OCI-LY1 (cell line): ENCODE results near the gene CRYBG2.

Source experiments
- H2AFZ ChIP-seq: fragments of 200-600 bp; sonication (generic), shearing (Covaris generic); 2 replicates; pipeline ENCODE4 v1.6.0; 2014; ENCODE audit warnings: antibody characterized with exemption, mild to moderate bottlenecking, low read length
- H3F3A ChIP-seq: fragments of 200-600 bp; sonication (generic), shearing (Covaris generic); 2 replicates; pipeline ENCODE4 v1.6.0; 2014; ENCODE audit warnings: mild to moderate bottlenecking, antibody characterized with exemption, low read length, moderate library complexity; ENCODE audit not compliant: insufficient read depth
- H3K27ac ChIP-seq: fragments of 200-600 bp; sonication (generic); 2 replicates; pipeline ENCODE4 v1.5.1; 2014; ENCODE audit warnings: low read length, mixed run types, mild to moderate bottlenecking, low read depth; ENCODE audit not compliant: poor library complexity, severe bottlenecking
- H3K27me3 ChIP-seq: fragments of 200-600 bp; sonication (generic); 2 replicates; pipeline ENCODE4 v1.6.0; 2014; ENCODE audit warnings: antibody characterized with exemption, mild to moderate bottlenecking, low read length, moderate library complexity; ENCODE audit not compliant: insufficient read depth
- H3K36me3 ChIP-seq: fragments of 200-600 bp; sonication (generic); 2 replicates; pipeline ENCODE4 v1.6.1; 2014; ENCODE audit warnings: mild to moderate bottlenecking, antibody characterized with exemption, low read length, moderate library complexity, mixed read lengths; ENCODE audit not compliant: insufficient read depth
- H3K4me1 ChIP-seq: fragments of 200-600 bp; sonication (generic); 2 replicates; pipeline ENCODE4 v1.5.1; 2014; ENCODE audit warnings: mild to moderate bottlenecking, low read length, moderate library complexity; ENCODE audit not compliant: insufficient read depth, severe bottlenecking
- H3K4me2 ChIP-seq: fragments of 200-600 bp; sonication (generic), shearing (Covaris generic); 2 replicates; pipeline ENCODE4 v1.6.1; 2014; ENCODE audit warnings: low read length
- H3K4me3 ChIP-seq: fragments of 200-600 bp; sonication (generic); 2 replicates; pipeline ENCODE4 v1.5.1; 2014; ENCODE audit warnings: low read length, low read depth, mild to moderate bottlenecking, mixed read lengths; ENCODE audit not compliant: poor library complexity, severe bottlenecking
- H3K79me2 ChIP-seq: fragments of 200-600 bp; shearing (Covaris generic); 2 replicates; pipeline ENCODE4 v1.6.1; 2016; ENCODE audit warnings: mixed run types, low read length, mixed read lengths; ENCODE audit not compliant: insufficient read depth
- H3K9ac ChIP-seq: fragments of 200-600 bp; sonication (generic), shearing (Covaris generic); 2 replicates; pipeline ENCODE4 v1.6.1; 2014; ENCODE audit warnings: mild to moderate bottlenecking, low read length, mixed read lengths
- H3K9me2 ChIP-seq: fragments of 200-600 bp; sonication (generic), shearing (Covaris generic); 2 replicates; pipeline ENCODE4 v1.6.1; 2014; ENCODE audit warnings: low read depth, mild to moderate bottlenecking, low read length, mixed read lengths
- H3K9me3 ChIP-seq: fragments of 200-600 bp; shearing (Covaris generic); 2 replicates; pipeline ENCODE4 v1.6.1; 2014; ENCODE audit warnings: low read length, mixed read lengths
- H4K20me1 ChIP-seq: fragments of 200-600 bp; sonication (generic), shearing (Covaris generic); 2 replicates; pipeline ENCODE4 v1.6.0; 2016; ENCODE audit warnings: mild to moderate bottlenecking, low read length; ENCODE audit not compliant: insufficient read depth
- EZH2 ChIP-seq: fragments of 200-600 bp; sonication (generic), shearing (Covaris generic); IDR thresholded peaks from 2 replicates; pipeline ENCODE4 v1.8.0; 2017; ENCODE audit warnings: borderline replicate concordance, mixed run types, mild to moderate bottlenecking, antibody characterized with exemption, low read length, moderate library complexity, mixed read lengths
- TF ChIP-seq, protein P1 (sequence below): fragments of 200-600 bp; sonication (generic), shearing (Covaris generic); IDR thresholded peaks from 2 replicates; pipeline ENCODE4 v1.5.1; 2017; ENCODE audit warnings: mild to moderate bottlenecking, antibody characterized with exemption, low read length, moderate library complexity, mixed read lengths

The CRYBG2 gene

DNA sequence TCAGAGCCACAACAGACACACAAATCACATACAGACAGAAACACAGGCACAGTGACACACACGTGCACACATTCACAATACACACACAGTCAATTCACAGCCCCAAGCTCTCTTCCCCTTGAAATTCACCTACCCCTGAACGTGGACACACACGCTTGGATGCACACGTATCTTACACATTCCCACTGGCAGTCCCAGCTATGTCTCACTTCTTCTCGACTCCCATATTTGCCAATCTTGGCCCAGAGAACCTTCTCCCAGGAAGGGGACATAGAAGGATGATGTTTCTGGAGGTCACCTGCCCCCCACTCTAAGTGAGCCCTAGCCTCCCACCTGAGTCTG, 1.6 kb downstream of the CRYBG2 start:
- no peak overlapping the region for H3K9ac ChIP-seq
- H2AFZ ChIP-seq, result no peak overlapping the region
- H3K4me3 ChIP-seq, result no peak overlapping the region
- no peaks in the 10 kb centered on the region for H3K9me2 ChIP-seq
- no peaks in the 10 kb centered on the region for H3F3A ChIP-seq
- H3K27ac ChIP-seq, result no peak overlapping the region
- H3K4me1 ChIP-seq, result no peaks in the 10 kb centered on the region
- peaks cover 3% of the 10 kb centered on the region; the same call in 1 of the 2 replicates for H3K27me3 ChIP-seq
- H3K79me2 ChIP-seq, result no peaks in the 10 kb centered on the region
- H3K4me2 ChIP-seq, result no peak overlapping the region
- TF ChIP-seq, protein P1, sequence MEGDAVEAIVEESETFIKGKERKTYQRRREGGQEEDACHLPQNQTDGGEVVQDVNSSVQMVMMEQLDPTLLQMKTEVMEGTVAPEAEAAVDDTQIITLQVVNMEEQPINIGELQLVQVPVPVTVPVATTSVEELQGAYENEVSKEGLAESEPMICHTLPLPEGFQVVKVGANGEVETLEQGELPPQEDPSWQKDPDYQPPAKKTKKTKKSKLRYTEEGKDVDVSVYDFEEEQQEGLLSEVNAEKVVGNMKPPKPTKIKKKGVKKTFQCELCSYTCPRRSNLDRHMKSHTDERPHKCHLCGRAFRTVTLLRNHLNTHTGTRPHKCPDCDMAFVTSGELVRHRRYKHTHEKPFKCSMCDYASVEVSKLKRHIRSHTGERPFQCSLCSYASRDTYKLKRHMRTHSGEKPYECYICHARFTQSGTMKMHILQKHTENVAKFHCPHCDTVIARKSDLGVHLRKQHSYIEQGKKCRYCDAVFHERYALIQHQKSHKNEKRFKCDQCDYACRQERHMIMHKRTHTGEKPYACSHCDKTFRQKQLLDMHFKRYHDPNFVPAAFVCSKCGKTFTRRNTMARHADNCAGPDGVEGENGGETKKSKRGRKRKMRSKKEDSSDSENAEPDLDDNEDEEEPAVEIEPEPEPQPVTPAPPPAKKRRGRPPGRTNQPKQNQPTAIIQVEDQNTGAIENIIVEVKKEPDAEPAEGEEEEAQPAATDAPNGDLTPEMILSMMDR, result no peak
- no peak for TF ChIP-seq EZH2
- H3K9me3 ChIP-seq, result no peaks in the 10 kb centered on the region
- H3K36me3 ChIP-seq, result no peaks in the 10 kb centered on the region
- no peaks in the 10 kb centered on the region for H4K20me1 ChIP-seq

DNA sequence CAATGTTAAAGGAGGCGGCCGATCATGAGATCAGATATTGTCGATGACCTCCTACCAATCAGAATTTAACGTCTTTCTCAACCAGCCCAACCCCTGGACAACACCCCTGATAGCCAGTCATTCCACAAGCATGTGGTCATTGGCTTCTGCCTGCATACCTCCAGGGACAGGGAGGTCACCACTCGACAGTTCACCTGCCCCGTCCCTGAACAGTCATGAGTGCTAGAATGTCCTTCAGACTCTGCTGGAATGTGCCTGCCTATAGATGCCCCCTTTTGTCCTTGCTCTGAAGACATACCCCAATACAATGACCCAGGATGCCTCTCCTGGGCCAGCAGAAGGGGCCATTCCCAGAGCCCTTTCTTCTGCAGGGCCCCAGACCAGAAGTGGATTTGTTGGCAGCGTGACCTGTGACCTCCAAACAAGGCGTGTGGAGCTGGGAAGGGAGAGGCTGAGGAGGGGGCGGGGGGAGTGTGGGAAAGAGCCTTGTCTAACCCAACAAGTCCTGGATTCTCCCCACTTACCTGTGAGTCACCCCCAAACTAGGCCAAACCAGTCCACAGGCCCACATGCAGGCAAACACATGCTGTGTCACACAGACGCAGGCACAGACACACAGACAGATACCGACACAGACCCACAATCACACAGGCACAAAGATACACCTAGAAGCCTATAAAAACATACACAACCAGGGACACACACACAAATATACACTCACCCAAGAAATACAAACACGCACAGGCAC, 2.2 kb downstream of the CRYBG2 start:
- Histone ChIP-seq H3K4me1 (no peaks in the 10 kb centered on the region), H3K79me2 (no peaks in the 10 kb centered on the region), H3K4me2 (no peak overlapping the region), H4K20me1 (no peaks in the 10 kb centered on the region), H3K9me3 (no peaks in the 10 kb centered on the region), H3K9ac (no peak overlapping the region), H3K27me3 (peaks cover 3% of the 10 kb centered on the region; the same call in 1 of the 2 replicates), H3K27ac (no peak overlapping the region), H3K9me2 (no peaks in the 10 kb centered on the region), H3K4me3 (no peak overlapping the region), H3K36me3 (no peaks in the 10 kb centered on the region), H3F3A (no peaks in the 10 kb centered on the region), H2AFZ (no peak overlapping the region)
- TF ChIP-seq, protein P1, result no peak
- TF ChIP-seq EZH2, result no peak

DNA sequence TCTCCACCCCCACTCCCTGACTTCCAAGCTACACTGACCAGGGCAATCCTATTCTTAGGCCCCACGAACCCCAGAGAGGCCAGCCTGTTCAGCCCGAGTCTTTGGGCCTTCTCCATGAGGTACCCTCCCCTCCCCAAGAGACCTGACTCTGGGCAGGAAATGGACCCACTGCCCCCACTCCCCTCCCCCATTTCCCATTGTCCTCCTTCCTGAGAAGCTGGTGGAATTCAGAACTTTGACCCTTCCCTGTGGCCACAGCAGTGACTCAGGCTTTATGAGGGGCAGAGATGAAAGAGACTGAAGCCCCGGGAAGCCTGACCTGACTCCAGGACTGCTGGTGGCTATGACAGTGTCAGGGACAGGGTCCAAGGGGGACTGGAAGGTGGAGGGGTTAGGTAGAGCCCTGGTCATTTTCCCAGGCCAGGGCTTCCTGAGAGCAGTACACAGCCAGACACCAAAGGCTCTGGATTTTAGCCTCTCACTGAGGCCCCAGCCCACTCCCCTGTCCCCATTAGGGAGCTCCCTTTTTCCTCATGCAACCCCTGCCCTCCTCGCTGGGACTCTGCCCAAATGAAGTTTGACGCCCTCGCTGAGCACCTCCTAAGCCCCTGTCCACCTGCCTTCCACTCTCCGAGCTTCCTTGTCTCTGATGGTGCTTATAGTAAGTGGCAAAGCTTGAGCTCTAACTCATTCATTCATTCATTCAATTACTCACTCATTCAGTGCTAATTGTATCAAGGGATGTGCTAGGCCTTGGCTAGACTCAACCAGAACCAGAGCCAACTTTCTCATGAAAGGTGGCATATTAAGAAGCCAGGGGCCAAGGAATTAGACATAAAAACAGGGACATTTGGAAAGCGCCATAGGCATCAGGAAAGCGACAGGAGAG, 3.0 kb downstream of the CRYBG2 start:
- Histone ChIP-seq H3K4me3 (no peak overlapping the region), H3K9me3 (no peaks in the 10 kb centered on the region), H3K27ac (no peak overlapping the region), H3K9ac (no peak overlapping the region), H2AFZ (no peak overlapping the region), H3K9me2 (no peaks in the 10 kb centered on the region), H3K27me3 (peaks cover 3% of the 10 kb centered on the region; the same call in 1 of the 2 replicates), H3K79me2 (no peaks in the 10 kb centered on the region), H3K4me2 (no peak overlapping the region), H3K36me3 (no peaks in the 10 kb centered on the region), H3F3A (no peaks in the 10 kb centered on the region), H4K20me1 (no peaks in the 10 kb centered on the region), H3K4me1 (no peaks in the 10 kb centered on the region)
- TF ChIP-seq, protein P1, result no peak
- TF ChIP-seq EZH2, result no peak
